Adipocyte (in vitro differentiated cells): ENCODE results near the gene OSGEPL1.
"Not testable (repeated sequence)": the region's sequence is repeated elsewhere in the genome, so short reads cannot be mapped to it uniquely, and the experiment has no call there.

Source experiments
- DNase-seq: peaks from one replicate; pipeline ENCODE4 v3.0.0-alpha.2; 2015; ENCODE audit warnings: low read depth
- H3K27me3 ChIP-seq: replicated peaks from 2 replicates; pipeline ENCODE4 v1.7.0; 2013; ENCODE audit warnings: mild to moderate bottlenecking, low read length, moderate library complexity; ENCODE audit not compliant: control insufficient read depth, insufficient read depth
- H3K36me3 ChIP-seq: 2 replicates; pipeline ENCODE4 v1.7.0; 2013; ENCODE audit warnings: low read length, mild to moderate bottlenecking, moderate library complexity; ENCODE audit not compliant: control insufficient read depth, insufficient read depth, severe bottlenecking
- H3K4me1 ChIP-seq: 2 replicates; pipeline ENCODE4 v1.7.0; 2013; ENCODE audit warnings: mild to moderate bottlenecking, low read length, moderate library complexity; ENCODE audit not compliant: control insufficient read depth, insufficient read depth
- H3K4me3 ChIP-seq: 2 replicates; pipeline ENCODE4 v1.7.0; 2013; ENCODE audit warnings: mild to moderate bottlenecking, low read length, moderate library complexity
- H3K9ac ChIP-seq: 2 replicates; pipeline ENCODE4 v1.7.0; 2013; ENCODE audit warnings: mild to moderate bottlenecking, low read length, moderate library complexity
- H3K9me3 ChIP-seq: 2 replicates; pipeline ENCODE4 v1.7.0; 2013; ENCODE audit warnings: mild to moderate bottlenecking, low read length, moderate library complexity; ENCODE audit not compliant: control insufficient read depth

OSGEPL1 gene

DNA sequence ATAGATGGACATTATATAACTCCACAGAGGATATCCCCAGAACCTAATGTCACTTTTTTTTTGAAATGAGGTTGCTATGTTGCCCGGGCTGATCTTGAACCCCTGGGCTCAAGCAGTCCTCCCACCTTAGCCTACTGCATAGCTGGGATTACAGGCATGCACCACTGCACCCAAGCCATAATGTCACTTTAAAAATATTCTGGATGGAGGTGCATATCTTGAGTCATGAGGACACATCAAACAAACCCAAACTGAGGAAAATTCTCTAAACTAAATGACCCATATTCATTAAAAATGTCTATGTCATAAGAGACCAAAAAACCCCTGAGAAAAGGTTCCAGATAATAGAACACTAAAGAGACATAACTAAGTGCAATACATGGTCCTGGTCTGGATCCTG, 36.3 kb downstream of the OSGEPL1 start:
- no peaks in the 10 kb centered on the region for H3K9me3 ChIP-seq
- no peak overlapping the region for H3K9ac ChIP-seq
- H3K4me3 ChIP-seq = no peak overlapping the region
- H3K4me1 ChIP-seq = no peaks in the 10 kb centered on the region
- DNase-seq = no peak
- H3K27me3 ChIP-seq = no peaks in the 10 kb centered on the region
- H3K36me3 ChIP-seq = no peaks in the 10 kb centered on the region

DNA sequence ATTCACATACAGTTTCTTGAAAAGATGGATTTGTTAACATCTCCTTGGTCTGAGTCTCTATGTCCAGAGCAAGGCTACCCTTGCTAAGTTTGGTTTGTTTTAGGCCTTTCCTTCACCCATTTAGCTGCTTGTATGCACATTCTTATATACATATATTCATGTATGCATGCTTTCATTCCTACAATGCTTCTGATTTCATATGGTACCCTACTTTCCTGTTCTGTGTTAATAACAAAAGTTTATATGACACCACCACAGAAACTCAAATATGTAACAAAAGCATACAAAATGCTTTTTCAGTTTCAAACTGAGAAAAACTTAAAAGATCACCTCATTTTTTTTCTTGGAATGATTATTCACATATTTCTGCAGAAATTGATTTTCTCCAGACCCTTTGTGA, 39.4 kb downstream of the OSGEPL1 start:
- DNase-seq = no peak
- H3K9ac ChIP-seq = no peak overlapping the region

GRCh38 chr2:189719571-189719970, 43.0 kb downstream of the OSGEPL1 start:
- no peaks in the 10 kb centered on the region for H3K9me3 ChIP-seq
- H3K27me3 ChIP-seq = no peaks in the 10 kb centered on the region
- no peaks in the 10 kb centered on the region for H3K4me1 ChIP-seq
- peak; percentile 8 for DNase-seq
- H3K36me3 ChIP-seq = no peaks in the 10 kb centered on the region
- no peak overlapping the region for H3K4me3 ChIP-seq
- H3K9ac ChIP-seq = no peak overlapping the region

More for the DNA sequence above, 39.4 kb downstream of the OSGEPL1 start:
- Histone ChIP-seq H3K4me3 (no peak overlapping the region), H3K36me3 (no peaks in the 10 kb centered on the region), H3K9me3 (no peaks in the 10 kb centered on the region), H3K4me1 (no peaks in the 10 kb centered on the region), H3K27me3 (no peaks in the 10 kb centered on the region)

GRCh38 chr2:189717593-189717992, 45.0 kb downstream of the OSGEPL1 start:
- not testable (repeated sequence) for H3K9ac ChIP-seq, DNase-seq

DNA sequence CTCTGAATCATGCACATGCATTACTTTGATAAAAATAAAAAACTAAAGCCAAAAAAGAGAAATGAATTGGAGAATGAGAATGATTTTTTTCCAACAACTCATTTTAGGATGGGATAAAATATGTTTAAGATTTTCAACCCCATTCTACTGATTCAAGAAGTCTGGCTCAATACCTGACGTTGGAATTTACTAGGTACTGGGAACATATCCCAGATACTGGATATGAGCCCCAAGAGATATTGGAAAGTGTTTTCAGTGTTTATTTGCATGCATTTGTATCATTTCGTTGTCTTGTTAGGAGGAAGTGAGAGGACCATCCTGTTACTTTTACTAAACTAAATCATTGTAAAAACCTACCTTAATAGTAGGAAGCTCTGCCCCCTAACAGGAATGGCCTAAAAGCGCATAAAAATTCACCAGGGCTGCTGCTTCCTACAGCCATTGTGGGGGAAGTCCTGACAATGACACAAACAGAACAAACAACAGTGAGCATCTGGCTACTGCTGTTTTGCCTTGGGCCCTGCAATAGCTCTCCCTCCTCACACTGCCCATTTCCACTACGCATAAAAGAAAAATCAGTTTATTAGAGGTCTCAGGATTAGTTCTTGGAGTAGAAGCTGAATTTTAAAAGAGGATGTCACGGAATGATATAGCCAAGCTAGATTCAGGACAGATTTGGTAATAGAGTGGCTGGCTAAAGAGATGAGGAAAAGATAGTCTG, 52.9 kb downstream of the OSGEPL1 start:
- Histone ChIP-seq H3K27me3 (no peaks in the 10 kb centered on the region), H3K36me3 (peaks cover 9% of the 10 kb centered on the region), H3K9me3 (no peaks in the 10 kb centered on the region), H3K9ac (no peak overlapping the region), H3K4me1 (no peaks in the 10 kb centered on the region), H3K4me3 (no peak overlapping the region)
- DNase-seq = no peak

More at GRCh38 chr2:189717593-189717992, 45.0 kb downstream of the OSGEPL1 start:
- H3K36me3 ChIP-seq, H3K4me1 ChIP-seq, H3K27me3 ChIP-seq, H3K4me3 ChIP-seq, H3K9me3 ChIP-seq: not testable (repeated sequence)

GRCh38 chr2:189702071-189702470, 60.5 kb downstream of the OSGEPL1 start:
- no peak overlapping the region for H3K4me3 ChIP-seq
- peaks cover 3% of the 10 kb centered on the region for H3K4me1 ChIP-seq
- H3K9me3 ChIP-seq = no peaks in the 10 kb centered on the region
- no peaks in the 10 kb centered on the region for H3K27me3 ChIP-seq
- no peaks in the 10 kb centered on the region for H3K36me3 ChIP-seq
- no peak for DNase-seq
- H3K9ac ChIP-seq = no peak overlapping the region

DNA sequence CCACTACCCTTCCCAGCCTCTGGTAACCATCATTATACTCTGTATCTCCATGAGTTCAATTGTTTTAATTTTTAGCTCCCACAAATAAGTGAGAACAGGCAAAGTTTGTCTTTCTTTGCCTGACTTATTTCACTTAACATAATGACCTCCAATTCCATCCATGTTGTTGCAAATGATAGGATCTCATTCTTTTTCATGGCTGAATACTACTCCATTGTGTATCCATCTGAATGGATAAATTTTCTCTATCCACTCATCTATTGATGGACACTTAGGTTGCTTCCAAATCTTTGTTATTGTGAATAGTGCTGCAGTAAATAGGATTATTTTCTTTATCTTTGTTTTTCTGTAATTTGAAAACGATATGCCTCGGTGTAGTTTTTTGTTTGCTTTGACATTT, 61.9 kb downstream of the OSGEPL1 start:
- H3K4me1 ChIP-seq = peaks cover 3% of the 10 kb centered on the region
- H3K4me3 ChIP-seq = no peak overlapping the region
- H3K27me3 ChIP-seq = no peaks in the 10 kb centered on the region
- no peak overlapping the region for H3K9ac ChIP-seq
- no peaks in the 10 kb centered on the region for H3K36me3 ChIP-seq
- H3K9me3 ChIP-seq = no peaks in the 10 kb centered on the region
- DNase-seq = no peak

GRCh38 chr2:189698020-189698887, 64.3 kb downstream of the OSGEPL1 start:
- DNase-seq = peak; percentile 86
- Histone ChIP-seq H3K27me3 (no peaks in the 10 kb centered on the region), H3K4me1 (peaks cover 3% of the 10 kb centered on the region), H3K36me3 (no peaks in the 10 kb centered on the region), H3K9ac (peak overlapping the region; percentile 4), H3K9me3 (no peaks in the 10 kb centered on the region), H3K4me3 (no peak overlapping the region)
